Measurements from ENCODE around the gene ZBTB46.
"Not testable (repeated sequence)": the region's sequence is repeated elsewhere in the genome, so short reads cannot be mapped to it uniquely, and the experiment has no call there.

The ZBTB46 gene

GRCh38 chr20:63815615-63816253, 15.3 kb downstream of the ZBTB46 start:
- DNase-seq (ENCODE audit: low read depth in 2 of 2): no peak

- no peak for DNase-seq (ENCODE audit: low read depth in 2 of 2)
Observed at GRCh38 chr20:63814891-63815614, 16.0 kb downstream of the ZBTB46 start.

GRCh38 chr20:63811491-63811875, 19.6 kb downstream of the ZBTB46 start:
- DNase-seq (ENCODE audit: low read depth in 2 of 2): no peak

- DNase-seq (ENCODE audit: low read depth in 2 of 2): no peak
Observed at GRCh38 chr20:63810730-63811490, 20.2 kb downstream of the ZBTB46 start.

- no peak for DNase-seq (ENCODE audit: low read depth in 2 of 2)
Observed at GRCh38 chr20:63809856-63810255, 21.2 kb downstream of the ZBTB46 start.

- no peak for DNase-seq (ENCODE audit: low read depth in 2 of 2)
Observed at GRCh38 chr20:63808964-63809674, 21.9 kb downstream of the ZBTB46 start.

GRCh38 chr20:63808145-63808724, 22.8 kb downstream of the ZBTB46 start:
- DNase-seq (ENCODE audit: low read depth in 2 of 2): no peak

GRCh38 chr20:63807654-63808053, 23.4 kb downstream of the ZBTB46 start:
- no peak for DNase-seq (ENCODE audit: low read depth in 2 of 2)

- DNase-seq (ENCODE audit: low read depth in 2 of 2): no peak
Observed at GRCh38 chr20:63804308-63804636, 26.8 kb downstream of the ZBTB46 start.

GRCh38 chr20:63802469-63803240, 28.4 kb downstream of the ZBTB46 start:
- no peak for DNase-seq (ENCODE audit: low read depth in 2 of 2)

- not testable (repeated sequence) for DNase-seq (ENCODE audit: low read depth in 2 of 2)
Observed at GRCh38 chr20:63801174-63801573, 29.9 kb downstream of the ZBTB46 start.

GRCh38 chr20:63800411-63800810, 30.7 kb downstream of the ZBTB46 start:
- DNase-seq (ENCODE audit: low read depth in 2 of 2): not testable (repeated sequence)

- DNase-seq (ENCODE audit: low read depth in 2 of 2): not testable (repeated sequence)
Observed at GRCh38 chr20:63799127-63799526, 31.9 kb downstream of the ZBTB46 start.

GRCh38 chr20:63797175-63797574, 33.9 kb downstream of the ZBTB46 start:
- DNase-seq (ENCODE audit: low read depth in 2 of 2): not testable (repeated sequence)

- no peak for DNase-seq (ENCODE audit: low read depth in 2 of 2)
Observed at GRCh38 chr20:63795178-63795830, 35.8 kb downstream of the ZBTB46 start.

GRCh38 chr20:63794614-63795013, 36.5 kb downstream of the ZBTB46 start:
- no peak for DNase-seq (ENCODE audit: low read depth in 2 of 2)

- no peak for DNase-seq (ENCODE audit: low read depth in 2 of 2)
Observed at GRCh38 chr20:63792866-63793265, 38.2 kb downstream of the ZBTB46 start.

GRCh38 chr20:63791497-63792156, 39.4 kb downstream of the ZBTB46 start:
- DNase-seq (ENCODE audit: low read depth in 2 of 2): no peak

- no peak for DNase-seq (ENCODE audit: low read depth in 2 of 2)
Observed at GRCh38 chr20:63790572-63791168, 40.4 kb downstream of the ZBTB46 start.

All from stimulated activated CD8-positive, alpha-beta memory T cell treated with anti-CD3 and anti-CD28 coated beads, Interleukin-7, amount 100 ng/mL, for 1 hour (primary cell).